HTERT RPE-1 (cell line): ENCODE data around the gene TCP11L1.
"Not testable (repeated sequence)": the region's sequence is repeated elsewhere in the genome, so short reads cannot be mapped to it uniquely, and the experiment has no call there.

Experiments
- in situ Hi-C: fragments of 300-500 bp; cut with MboI; formaldehyde crosslinking; loops from 4 replicates; pipeline ENCODE4 v1.14.3; 2020; ENCODE audit warnings: low sequenced_read_pairs

Gene TCP11L1

DNA sequence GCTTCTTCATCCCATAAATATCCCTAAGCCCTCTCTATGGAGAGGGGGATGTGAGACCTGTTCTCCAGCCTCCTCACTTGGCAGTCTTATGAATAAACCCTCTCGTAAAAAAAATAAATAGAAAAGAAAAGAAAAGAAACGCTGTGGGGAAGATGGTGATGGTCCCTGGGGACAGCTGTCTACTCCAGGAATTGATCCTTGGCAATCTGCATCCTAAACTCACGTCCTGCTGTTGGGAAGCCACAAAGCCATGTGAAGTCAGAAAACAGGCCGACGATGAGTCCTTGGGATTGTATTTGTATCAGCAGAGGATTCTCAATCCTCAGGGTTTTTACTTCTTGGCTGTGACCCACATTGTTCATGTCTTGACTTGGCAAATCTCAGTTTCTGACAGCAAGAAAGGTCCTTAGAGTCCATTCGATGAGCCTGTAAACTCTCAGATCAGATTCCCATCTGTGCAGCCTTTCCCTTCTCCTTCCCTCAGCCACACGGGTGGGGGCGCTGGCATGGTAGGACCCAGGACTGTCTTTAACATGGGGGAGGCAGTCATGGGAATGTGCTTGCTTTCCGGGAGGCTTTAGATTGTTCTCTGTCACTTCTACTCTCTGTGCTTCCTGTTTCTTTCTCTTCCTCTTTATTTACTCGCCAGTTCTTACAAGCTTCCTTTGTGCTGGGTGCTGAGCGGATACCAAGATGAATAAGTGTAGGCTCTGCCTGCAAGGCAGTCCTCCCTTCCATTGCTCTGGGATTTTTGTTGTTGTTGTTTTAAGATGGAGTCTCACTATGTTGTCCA is 24.9 kb downstream of the TCP11L1 start:
- in situ Hi-C loops, result no loop called here

DNA sequence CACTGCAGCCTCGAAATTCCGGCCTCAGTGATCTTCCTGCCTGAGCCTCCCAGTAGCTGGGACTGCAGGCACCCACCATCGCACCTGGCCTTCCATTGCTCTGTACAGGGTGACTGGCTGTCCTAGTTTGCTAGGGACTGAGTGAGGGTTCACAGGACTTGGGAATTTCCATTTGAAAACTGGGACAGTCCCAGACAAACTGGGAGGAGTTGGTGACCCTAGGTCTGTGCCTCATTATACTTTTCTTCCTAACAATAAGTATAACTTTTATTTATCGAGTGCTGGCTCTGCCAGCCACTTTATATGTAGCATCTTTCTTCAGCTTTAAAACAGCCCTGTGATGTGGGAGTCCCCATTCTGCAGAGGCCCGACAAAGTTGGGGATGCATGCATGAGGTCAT is 25.5 kb downstream of the TCP11L1 start:
- in situ Hi-C loops, result no loop called here

DNA sequence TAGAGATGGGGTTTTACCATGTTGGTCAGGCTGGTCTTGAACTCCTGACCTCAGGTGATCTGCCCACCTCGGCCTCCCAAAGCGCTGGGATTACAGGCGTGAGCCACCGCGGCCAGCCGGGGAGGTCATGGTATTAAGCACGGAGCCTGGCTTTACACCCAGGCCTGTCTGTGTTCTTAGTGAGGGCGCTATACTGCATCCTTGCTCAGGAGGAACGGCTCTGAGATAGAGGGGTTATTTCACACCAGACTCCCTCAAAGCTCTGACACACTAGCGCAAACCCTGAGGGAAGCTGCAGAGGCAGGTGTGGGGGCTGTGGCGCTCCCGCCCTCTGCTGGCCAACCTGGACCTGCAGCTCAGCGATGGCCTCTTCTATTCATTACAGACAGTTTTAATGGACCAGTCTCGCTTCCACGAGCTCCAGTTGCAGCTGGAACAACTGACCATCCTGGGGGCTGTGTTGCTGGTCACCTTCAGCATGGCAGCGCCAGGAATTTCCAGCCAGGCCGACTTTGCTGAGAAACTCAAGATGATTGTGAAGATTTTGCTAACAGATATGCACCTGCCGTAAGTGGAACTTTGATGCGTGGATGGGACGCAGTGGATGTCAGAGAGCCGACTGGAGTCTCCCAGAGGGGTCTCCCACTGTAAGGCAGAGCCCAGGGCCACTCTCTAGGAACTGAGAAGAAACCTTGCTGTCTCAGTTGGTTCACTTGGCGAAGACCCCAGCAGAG is 26.2 kb downstream of the TCP11L1 start:
- in situ Hi-C loops, result no loop called here

DNA sequence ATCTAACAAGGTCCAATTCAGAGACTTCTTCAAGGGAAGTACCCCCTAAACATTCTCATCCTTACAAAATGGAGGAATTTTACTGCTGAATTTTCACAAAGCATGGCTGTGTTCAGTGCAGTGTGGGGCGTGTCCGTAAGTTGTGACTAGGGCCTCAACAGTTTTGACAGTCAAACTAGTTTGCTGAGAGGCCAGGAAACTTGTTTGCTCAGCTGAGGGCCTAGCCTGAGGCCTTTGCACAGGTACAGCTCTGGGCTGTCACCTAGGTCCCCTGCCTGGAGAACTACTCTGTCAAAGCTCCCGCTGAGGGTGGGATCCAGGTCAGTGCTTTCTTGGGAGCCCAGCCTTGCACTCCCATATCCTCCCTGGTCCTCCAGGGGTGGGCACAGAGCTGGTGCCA is 27.9 kb downstream of the TCP11L1 start:
- in situ Hi-C loops, result no loop called here

DNA sequence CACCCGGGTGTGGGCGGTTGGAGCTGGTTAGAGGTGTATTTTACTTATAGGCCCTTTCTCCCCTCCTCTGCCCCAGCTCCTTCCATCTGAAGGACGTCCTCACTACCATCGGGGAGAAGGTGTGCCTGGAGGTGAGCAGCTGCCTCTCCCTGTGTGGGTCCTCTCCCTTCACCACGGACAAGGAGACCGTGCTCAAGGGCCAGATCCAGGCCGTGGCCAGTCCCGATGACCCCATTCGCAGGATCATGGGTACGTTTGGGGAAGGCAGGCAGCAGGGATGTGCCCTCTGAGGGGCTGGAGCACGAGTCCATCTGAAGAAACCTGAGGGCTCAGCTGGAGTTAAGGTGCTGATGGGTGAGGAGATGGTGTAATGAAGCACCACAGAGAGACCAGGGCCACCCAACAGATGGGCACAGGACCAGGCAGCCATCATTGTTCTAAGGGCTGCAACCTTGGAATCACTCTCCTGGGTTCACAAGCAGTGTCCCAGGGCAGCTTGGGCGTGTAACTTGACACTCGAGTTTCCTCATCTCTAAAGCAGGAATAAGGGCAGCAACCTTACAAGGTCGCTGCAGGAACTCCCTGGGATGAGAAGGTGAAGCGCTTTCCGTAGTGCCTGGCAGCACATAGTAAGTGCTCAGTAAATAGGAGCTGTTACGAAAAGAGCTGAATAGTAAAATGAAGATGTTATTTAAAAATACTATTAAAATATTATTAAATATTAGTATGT is 29.4 kb downstream of the TCP11L1 start:
- in situ Hi-C loops, result no loop called here

DNA sequence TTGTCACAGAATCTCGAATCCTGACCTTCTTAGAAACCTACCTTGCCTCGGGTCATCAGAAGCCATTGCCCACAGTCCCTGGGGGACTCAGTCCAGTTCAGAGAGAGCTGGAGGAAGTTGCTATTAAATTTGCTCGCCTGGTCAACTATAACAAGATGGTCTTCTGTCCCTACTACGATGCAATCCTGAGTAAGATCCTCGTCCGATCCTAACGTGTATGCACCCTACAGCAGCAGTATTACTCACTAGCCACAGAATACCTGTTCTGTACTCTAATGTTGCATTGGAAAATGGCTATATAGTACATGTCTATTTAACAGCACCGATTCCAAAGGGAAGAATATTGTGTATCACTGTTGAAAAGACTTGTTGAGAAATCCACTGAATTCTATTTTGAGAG is 33.1 kb downstream of the TCP11L1 start:
- in situ Hi-C loops, result no loop called here

DNA sequence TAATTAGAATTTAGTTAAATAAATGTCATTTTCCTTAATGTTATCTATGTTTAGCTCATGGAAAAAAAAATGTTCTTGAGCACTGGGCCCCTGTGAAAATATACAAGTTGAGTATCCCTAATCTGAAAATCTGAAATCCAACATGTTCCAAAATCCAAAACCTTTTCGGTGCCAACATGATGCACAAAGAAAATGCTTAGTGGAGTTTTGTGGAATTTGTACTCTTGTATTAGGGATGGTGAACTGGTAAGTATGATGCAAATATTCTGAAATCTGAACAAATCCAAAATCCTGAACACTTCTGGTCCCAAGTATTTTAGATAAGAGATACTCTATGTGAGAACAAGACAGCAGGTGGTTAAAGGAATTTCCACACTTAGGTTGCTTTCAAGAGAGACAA is 44.5 kb downstream of the TCP11L1 start:
- in situ Hi-C loops, result no loop called here

DNA sequence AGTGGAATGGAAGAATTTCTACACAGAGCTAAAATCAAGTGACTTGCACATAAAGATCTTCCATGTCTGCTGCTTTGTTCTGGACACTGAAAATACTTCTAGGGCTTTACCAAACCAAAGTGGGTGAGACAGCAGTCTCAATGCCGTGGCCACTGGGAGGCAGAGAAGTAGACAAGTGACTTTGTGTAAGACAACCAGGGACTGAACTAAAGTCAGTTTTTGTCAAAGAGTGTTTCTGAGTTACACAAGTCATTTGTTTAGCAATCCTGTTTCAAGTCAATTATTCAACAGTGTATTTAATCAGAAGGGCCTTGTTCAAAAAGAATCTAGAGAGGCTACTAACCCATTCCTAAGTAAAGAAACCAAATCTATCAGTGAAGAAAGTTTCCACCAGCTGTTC is 46.6 kb downstream of the TCP11L1 start:
- in situ Hi-C loops, result no loop called here

DNA sequence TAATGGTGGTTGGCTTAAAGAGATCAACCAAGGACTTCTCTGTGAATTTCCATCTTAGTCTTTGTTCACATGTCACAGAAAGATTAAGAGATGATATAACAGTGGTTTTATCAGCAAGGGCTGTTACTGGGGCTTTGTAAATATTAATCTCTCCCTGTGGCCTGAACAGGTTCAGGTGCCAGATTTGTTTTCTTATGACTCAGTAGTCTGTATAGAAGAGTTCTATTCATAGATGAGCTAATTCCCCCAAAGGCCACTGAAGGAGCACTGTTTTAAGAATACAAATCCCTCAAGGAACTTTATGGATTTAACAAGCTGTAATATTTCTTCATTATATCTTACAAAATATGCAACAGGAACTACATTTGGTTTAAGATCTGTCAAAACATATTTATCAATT is 50.4 kb downstream of the TCP11L1 start:
- in situ Hi-C loops, result no loop called here

DNA sequence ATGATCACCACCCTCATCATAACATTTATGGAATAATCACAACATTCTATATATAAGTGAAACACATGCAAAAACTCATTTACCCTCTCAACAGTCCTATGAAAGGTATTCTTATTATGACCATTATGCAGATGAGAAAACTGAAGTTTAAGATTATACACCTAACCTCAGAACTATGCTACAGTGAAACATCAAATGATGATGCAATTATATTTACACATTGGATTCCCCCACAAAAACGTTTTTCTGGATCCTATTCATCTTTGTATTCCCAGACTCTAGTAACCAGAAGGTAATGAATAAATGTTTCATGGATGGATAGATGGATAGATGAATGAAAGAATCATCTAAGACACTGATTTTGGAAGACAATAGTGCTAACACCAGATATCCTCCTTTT is 54.8 kb downstream of the TCP11L1 start:
- in situ Hi-C loops, result no loop called here

DNA sequence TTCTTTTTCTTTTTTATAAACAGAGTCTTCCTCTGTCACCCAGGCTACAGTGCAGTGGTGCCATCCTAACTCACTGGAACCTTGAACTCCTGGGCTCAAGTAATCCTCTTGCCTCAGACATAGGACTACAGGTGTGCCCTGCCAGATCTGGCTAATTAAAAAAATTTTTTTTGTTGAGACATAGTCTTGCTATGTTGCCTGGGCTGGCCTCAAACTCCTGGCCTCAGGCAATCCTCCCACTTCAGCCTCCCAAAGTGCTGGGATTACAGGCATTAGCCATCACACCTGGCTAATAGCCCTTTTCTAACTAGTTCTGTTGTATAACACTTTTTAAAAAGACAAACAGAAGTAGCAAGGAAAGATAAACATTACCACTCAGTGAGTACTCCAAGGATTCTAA is 64.5 kb downstream of the TCP11L1 start:
- in situ Hi-C loops, result no loop called here

DNA sequence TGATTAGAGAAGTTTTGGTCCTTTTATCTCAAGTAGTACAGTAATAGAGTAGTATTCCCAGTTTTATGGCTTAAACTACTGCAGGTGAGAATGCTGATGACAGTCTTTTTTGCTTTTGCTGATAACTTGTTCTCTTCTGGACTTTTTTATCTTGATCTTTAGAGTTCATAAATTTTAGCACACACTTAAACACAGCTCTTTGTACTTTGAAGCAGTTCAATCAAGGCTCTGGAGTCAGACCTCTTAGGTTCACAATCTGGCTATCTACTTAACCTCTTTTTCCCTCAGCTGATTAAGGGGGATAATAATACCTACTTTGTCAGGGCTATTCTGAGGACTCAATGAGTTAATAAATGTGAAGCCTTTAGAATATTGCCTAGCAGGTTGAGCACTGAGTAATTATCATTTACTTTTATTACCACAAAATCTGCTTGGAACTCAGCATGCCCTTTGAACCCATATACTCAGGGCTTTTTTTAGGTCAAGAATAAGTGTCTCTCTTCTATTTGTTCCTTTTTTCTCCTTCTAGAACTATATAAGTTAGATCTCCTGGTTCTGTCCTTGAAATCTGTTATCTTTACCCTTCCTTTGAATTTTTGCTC is 70.0 kb downstream of the TCP11L1 start:
- in situ Hi-C loops, result no loop called here

DNA sequence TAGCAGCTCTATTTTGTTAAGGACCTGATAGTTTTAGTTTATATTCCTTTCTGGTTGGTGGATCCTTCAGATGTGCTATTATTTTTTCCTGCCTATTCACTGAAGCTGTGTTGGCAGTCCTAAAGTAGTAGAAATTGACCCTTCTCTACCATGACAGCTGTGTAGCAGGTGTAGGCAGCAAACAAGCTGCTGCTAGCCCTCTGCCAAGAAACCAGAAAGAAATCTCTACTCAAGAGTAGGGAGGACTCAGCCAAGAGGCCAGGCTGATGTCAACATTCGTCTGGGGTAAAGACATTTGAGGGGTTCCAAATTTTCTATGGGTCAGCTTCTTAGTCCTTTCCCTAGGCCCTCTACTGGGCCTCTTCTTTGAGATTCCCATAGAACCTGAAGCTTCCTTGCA is 70.7 kb downstream of the TCP11L1 start:
- in situ Hi-C loops, result no loop called here

DNA sequence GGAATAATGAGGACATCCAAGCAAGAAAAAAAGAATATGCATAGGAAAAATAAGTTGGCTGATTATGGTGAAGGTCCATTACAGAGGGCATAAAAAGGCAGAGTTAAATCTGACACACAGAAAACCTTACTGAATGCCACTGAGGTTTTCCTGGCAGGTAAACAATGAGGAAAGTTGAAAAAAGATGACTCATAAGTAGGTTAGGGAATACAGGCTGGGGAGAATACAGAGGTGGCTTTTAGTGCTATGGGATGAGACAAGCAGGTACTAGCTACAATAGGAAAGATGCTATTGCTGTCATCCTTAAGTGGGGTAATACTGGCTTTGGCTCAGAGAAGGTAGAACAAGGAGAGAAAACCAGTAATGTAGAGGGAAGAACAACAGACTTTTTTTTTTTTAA is 77.2 kb downstream of the TCP11L1 start:
- in situ Hi-C loops, result no loop called here

DNA sequence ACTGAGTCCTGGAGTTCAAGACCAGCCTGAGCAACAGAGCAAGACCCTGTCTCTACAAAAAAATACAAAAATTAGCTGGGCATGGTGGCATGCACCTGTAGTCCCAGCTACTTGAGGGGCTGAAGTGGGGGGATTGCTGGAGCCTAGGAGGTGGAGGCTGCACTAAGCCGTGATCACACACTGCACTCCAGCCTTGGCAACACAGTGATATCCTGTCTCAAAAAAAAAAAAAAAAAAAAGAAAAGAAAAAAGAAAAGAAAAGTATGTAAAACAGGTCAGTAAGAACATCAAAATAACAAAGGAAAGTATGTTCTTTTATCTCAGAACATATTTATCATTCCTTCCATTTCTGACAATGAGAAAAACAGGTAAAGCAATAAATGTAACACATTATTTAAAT is 83.3 kb downstream of the TCP11L1 start:
- in situ Hi-C loops, result not testable (repeated sequence)
